AG04450 (cell line): Measurements from ENCODE around the gene FOXJ1. TPM values are rescaled to one million over a fixed set of nuclear protein-coding genes. Genes with fewer than 3 reads are reported as not detected.

ENCODE experiments used
- CTCF ChIA-PET: fragments of 300-600, 350-600 bp; formaldehyde crosslinking; extraction: SDS; loops from one replicate; lab custom pipeline; 2022; ENCODE audit warnings: antibody characterized with exemption, inconsistent platforms; lab: Charles Lee
- POLR2A ChIA-PET: fragments of 350-600 bp; formaldehyde crosslinking; extraction: SDS; loops from one replicate; lab custom pipeline; 2021; ENCODE audit warnings: antibody characterized with exemption, inconsistent platforms; lab: Yijun Ruan, JAX
- DNase-seq: peaks from one replicate; pipeline ENCODE4 v3.0.0-alpha.2; 2011; ENCODE audit warnings: low read depth, low spot score
- H3K27ac ChIP-seq: one replicate; pipeline ENCODE4 v1.5.1; 2012; ENCODE audit warnings: low read depth, low read length, control low read depth
- H3K27me3 ChIP-seq: one replicate; pipeline ENCODE4 v1.6.0; 2012; ENCODE audit warnings: low read length; ENCODE audit not compliant: control insufficient read depth, insufficient read depth
- H3K4me3 ChIP-seq: 2 replicates; pipeline ENCODE4 v1.5.1; 2011; ENCODE audit warnings: mild to moderate bottlenecking, low read depth, low read length, control low read depth
- H3K9me3 ChIP-seq: 2 replicates; pipeline ENCODE4 v1.5.1; 2012; ENCODE audit warnings: low read length; ENCODE audit not compliant: control insufficient read depth, insufficient read depth
- polyA plus RNA-seq: library from polyadenylated mRNA; depleted of rRNA; stranded (reverse); fragments of >200 nt; gene quantifications from 2 replicates; pipeline ENCODE4 v1.2.3, GENCODE V29; 2011
- TF ChIP-seq, protein P1 (sequence below): IDR thresholded peaks from 2 replicates; pipeline ENCODE4 v1.5.1; 2011; ENCODE audit warnings: low read depth, low read length, control low read depth, inconsistent platforms

Gene FOXJ1
- polyA plus RNA-seq, 1 experiment = not detected

DNA sequence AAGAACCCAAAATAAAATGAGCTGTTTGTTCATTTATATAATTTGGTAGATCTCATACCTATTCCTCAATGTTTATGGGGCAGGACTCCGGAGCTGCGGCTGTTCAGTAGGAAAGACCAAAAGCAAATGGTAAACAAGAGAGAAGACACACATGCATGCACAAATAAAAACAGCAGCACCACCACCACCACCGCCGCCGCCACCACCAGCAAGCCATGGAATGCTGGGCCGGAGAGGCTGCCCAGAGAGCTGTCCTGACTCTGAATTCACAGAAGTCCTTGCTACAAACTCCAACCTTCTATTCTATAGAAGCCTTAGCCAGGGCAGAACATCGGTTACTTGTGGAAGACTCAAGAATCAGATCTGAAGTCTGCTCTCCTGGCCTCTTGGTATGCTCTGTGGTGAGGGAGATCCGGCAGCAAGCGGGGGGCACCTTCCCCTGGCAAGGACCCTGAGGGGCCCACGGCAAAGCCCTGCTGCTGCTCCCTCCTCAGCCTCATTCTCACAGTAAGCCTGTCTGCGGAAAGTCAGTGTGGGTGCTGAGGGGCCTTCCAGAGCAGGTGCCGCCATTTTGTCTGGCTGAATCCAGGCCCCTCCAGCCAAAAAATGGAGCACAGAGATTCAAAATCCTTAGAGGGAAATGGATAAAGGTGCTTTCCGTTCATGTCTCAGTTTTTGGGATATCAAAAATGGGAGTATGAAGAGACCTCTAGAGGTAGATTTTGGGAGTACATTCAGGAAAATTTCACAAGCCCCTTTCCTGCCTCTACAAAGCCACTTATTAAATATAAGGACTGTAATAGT is 6.4 kb upstream of the FOXJ1 start:
- no peak for DNase-seq
- Histone ChIP-seq H3K9me3 (no peaks in the 10 kb centered on the region; the same call in 1 of the 2 replicates), H3K27ac (no peak overlapping the region), H3K27me3 (peaks cover 21% of the 10 kb centered on the region), H3K4me3 (no peak overlapping the region)
- TF ChIP-seq, protein P1, sequence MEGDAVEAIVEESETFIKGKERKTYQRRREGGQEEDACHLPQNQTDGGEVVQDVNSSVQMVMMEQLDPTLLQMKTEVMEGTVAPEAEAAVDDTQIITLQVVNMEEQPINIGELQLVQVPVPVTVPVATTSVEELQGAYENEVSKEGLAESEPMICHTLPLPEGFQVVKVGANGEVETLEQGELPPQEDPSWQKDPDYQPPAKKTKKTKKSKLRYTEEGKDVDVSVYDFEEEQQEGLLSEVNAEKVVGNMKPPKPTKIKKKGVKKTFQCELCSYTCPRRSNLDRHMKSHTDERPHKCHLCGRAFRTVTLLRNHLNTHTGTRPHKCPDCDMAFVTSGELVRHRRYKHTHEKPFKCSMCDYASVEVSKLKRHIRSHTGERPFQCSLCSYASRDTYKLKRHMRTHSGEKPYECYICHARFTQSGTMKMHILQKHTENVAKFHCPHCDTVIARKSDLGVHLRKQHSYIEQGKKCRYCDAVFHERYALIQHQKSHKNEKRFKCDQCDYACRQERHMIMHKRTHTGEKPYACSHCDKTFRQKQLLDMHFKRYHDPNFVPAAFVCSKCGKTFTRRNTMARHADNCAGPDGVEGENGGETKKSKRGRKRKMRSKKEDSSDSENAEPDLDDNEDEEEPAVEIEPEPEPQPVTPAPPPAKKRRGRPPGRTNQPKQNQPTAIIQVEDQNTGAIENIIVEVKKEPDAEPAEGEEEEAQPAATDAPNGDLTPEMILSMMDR = peak; percentile 67
- ChIA-PET CTCF (interaction anchor here (0.8 to 1.3 kb wide), 4 partner anchors 12 to 141 kb away, joined by 3 to 4 read pairs (median 4); no protein-coding TSS in a partner anchor), POLR2A (interaction anchor here (0.5 kb wide), 1 partner anchor 26 kb away, joined by 3 read pairs; no protein-coding TSS in a partner anchor)

DNA sequence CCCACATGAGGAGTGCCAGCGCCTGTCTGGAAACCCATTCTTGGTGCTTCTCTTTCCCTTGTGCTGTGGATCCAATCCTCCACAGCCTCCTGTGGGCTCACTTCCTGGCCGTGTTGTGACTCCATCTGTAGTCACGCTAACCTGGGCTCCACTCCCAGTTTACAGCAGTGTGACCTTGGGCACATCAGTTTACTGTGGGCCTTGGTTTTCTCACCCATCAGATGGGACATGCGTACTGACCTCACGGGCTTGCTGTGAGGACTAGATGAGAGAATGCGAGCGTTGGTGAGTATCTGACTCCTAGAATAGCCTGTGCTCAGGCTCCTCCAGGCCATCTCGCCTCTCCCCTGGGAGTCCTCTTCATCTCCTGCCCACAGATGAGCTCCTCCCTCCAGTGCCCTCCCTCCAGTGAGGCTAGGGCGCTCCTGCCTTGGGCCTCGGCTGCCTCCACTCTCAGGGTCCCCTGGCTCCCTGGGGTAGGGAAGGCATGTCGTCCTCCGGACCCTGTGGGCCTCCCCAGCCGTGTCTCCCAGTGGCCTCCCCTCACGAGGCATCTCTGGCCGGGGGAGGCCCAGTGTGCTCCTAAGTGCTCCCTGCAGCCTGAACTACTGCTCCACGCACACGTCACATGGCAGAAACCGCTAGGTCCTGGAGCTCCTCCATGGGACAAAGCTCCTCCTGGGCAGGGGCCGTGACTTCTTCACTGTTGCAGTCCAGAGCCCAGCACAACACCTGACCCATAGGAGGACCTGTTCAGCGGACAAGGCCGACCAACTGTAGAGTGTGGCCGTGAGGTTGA is 5.2 kb upstream of the FOXJ1 start:
- H3K27me3 ChIP-seq = peaks cover 33% of the 10 kb centered on the region
- DNase-seq = no peak
- POLR2A ChIA-PET = no interaction called here
- no peaks in the 10 kb centered on the region; the same call in 1 of the 2 replicates for H3K9me3 ChIP-seq
- CTCF ChIA-PET = interaction anchor here (0.5 to 1.3 kb wide), 7 partner anchors 9 to 140 kb away, joined by 3 to 4 read pairs (median 3); no protein-coding TSS in a partner anchor
- no peak overlapping the region for H3K4me3 ChIP-seq
- H3K27ac ChIP-seq = no peak overlapping the region
- TF ChIP-seq, protein P1 = no peak

DNA sequence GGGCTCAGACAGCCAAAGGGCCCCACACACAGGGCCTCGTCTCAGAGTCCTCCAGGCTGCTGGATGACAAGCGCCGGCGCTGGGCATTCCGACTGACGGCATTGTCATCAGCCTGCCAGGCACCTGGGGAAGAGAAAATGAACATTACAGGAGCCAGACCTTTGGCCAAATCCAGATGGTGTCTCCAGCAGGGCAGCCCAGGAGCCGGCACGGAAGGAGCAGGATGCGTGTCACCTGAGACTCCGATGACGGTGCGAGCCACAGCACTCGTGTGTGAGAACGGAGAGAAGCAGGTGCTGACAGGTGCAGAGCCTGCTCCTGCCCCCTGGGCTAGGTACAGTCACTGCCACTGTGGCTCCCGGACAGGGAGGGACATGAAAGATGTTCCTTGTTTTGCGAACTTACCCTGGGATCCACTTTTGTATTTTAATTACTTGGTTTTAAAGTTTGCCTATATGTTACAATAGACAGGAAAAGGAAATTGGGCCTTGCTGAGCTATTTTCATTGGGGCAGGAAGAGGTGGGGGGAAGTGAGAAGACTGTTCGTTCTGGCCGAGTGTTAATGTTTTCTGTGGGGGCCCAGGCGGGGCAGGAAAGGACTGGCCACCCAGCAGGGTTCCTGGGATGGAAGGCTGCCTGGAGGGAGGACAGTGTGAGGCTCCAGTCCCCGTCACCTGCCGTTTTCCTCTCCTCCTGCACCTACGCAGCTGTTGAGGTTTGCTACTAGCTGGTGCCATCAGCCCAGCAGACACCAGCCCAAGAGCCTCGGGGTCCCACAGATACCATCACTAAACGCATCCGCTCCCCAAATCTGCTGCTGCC is 4.4 kb upstream of the FOXJ1 start:
- TF ChIP-seq, protein P1 = no peak
- DNase-seq = no peak
- Histone ChIP-seq H3K27me3 (peaks cover 41% of the 10 kb centered on the region), H3K9me3 (no peaks in the 10 kb centered on the region; the same call in 1 of the 2 replicates), H3K27ac (no peak overlapping the region), H3K4me3 (no peak overlapping the region)
- ChIA-PET CTCF (interaction anchor here (0.5 to 1.3 kb wide), 5 partner anchors 10 to 156 kb away, joined by 3 to 4 read pairs (median 3); no protein-coding TSS in a partner anchor), POLR2A (no interaction called here)

DNA sequence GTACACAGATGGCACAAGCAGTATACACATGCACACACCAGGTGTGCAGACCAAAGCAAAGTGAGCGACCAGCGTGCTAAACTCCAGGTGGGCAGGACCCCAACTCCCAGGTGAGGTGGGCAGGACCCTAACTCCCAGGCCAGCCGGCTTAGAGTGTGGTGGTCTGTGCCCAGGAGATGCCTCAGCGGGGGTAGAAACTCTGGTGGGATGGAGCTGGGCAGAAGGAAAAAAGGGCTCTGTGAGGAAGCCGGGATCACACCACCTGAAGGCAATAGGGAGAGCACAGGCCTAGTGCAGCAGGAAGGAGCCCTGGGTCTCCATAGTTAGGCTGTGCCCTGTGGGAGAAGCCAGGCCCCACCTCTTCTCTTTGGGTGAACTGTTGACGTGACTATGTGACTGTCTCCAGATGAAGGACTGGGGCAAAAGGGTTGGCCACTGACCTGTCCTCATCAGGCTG is 1.6 kb upstream of the FOXJ1 start:
- H3K4me3 ChIP-seq = no peak overlapping the region
- no peak overlapping the region for H3K27ac ChIP-seq
- ChIA-PET POLR2A (no interaction called here), CTCF (interaction anchor here (1.0 to 1.5 kb wide), 2 partner anchors 9 to 17 kb away, joined by 3 to 4 read pairs; no protein-coding TSS in a partner anchor)
- DNase-seq = no peak
- TF ChIP-seq, protein P1 = no peak
- peaks cover 3% of the 10 kb centered on the region; the same call in 1 of the 2 replicates for H3K9me3 ChIP-seq
- H3K27me3 ChIP-seq = peaks cover 66% of the 10 kb centered on the region
